Nephron (organoid): ENCODE data around the gene OGFR.

Source experiments
- H3K27ac Mint-ChIP-seq, 3 experiments: 2 replicates each; pipeline ENCODE4 v1.8.0; 2020; ENCODE audit warnings: mixed read lengths in 3 of 3, mild to moderate bottlenecking in 2 of 3, moderate library complexity in 1 of 3
- H3K27me3 Mint-ChIP-seq: 2 replicates; pipeline ENCODE4 v1.8.0; 2021; ENCODE audit warnings: low read depth, mild to moderate bottlenecking, moderate library complexity, mixed read lengths
- H3K36me3 Mint-ChIP-seq: 2 replicates; pipeline ENCODE4 v1.8.0; 2020; ENCODE audit warnings: low read depth, mixed read lengths
- H3K4me1 Mint-ChIP-seq: 2 replicates; pipeline ENCODE4 v1.8.0; 2020; ENCODE audit warnings: mixed read lengths
- H3K4me3 Mint-ChIP-seq, 3 experiments: 2 replicates each; pipeline ENCODE4 v1.8.0; 2020; ENCODE audit warnings: mild to moderate bottlenecking in 3 of 3, mixed read lengths in 3 of 3, moderate library complexity in 2 of 3
- H3K9me3 Mint-ChIP-seq: 2 replicates; pipeline ENCODE4 v1.8.0; 2020; ENCODE audit warnings: mixed read lengths
- TF ChIP-seq, protein P1 (sequence below), 3 experiments: fragments of 200-600 bp; sonication (generic); IDR thresholded peaks; one replicate each; pipeline ENCODE4 v1.5.0; 2021; ENCODE audit warnings: antibody characterized with exemption in 3 of 3; ENCODE audit not compliant: unreplicated experiment in 3 of 3

OGFR gene

DNA sequence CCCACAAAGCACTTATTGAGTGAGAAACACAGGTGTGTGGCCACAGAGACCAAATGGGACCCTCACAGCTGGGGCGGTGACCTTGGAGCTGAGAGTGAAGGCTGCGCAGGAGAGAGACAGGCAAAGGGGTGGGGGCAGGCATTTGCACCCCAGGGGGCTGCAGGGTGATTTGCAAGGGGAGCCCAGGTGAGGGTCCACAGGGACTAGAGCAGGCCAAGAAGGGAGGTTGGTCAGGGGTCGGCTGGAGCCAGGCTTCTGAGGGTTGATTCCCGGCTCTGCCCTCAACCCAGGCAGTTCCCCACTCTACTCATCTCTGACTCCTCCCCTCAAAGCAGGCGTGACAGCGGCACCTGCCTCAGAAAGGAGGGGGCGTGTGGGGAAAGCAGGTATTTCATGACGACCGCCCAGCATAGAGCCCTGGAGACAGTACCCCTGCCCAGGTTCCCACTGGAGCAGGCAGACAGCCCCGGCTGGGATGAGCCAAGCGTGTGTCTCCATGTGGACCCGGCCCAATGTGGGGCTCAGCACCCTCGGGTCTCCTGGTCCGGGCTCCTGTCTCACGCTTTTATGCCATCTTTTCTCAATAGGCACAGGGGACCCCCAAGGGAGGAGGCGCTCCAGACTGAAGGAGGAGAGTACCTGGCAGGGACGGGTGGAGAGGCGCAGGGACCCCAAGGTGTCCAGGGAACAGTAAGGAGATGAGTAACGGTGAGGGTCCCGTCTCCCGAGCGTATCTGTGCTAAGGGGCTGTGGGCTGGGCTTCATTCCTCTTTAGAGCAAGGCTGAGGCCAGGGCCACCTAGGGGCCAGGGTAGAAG is 11.5 kb upstream of the OGFR start:
- Mint-ChIP-seq H3K4me3 (peak overlapping the region; percentile 52 to 59 (median 52)), H3K4me1 (peaks cover 13% of the 10 kb centered on the region), H3K9me3 (no peaks in the 10 kb centered on the region), H3K36me3 (peaks cover 4% of the 10 kb centered on the region), H3K27me3 (peaks cover 21% of the 10 kb centered on the region), H3K27ac (peak overlapping the region in 1 of 3 experiments; percentile 65)
- TF ChIP-seq, protein P1, sequence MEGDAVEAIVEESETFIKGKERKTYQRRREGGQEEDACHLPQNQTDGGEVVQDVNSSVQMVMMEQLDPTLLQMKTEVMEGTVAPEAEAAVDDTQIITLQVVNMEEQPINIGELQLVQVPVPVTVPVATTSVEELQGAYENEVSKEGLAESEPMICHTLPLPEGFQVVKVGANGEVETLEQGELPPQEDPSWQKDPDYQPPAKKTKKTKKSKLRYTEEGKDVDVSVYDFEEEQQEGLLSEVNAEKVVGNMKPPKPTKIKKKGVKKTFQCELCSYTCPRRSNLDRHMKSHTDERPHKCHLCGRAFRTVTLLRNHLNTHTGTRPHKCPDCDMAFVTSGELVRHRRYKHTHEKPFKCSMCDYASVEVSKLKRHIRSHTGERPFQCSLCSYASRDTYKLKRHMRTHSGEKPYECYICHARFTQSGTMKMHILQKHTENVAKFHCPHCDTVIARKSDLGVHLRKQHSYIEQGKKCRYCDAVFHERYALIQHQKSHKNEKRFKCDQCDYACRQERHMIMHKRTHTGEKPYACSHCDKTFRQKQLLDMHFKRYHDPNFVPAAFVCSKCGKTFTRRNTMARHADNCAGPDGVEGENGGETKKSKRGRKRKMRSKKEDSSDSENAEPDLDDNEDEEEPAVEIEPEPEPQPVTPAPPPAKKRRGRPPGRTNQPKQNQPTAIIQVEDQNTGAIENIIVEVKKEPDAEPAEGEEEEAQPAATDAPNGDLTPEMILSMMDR (IDR thresholded peaks at IDR 0.05; ENCODE audit: unreplicated experiment in 3 of 3): no peak

DNA sequence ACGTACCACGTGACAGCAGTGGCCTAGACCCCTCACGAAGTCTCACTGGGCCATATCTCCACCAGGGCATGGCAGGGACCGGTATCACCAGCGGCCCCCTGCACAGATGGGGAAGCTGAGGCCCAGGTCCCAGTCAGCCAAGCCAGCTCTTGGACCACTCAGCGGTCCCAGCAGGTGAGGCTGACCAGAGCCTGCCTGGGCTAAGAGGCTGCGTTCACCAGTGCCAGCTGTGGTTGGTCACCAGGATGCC is 11.0 kb upstream of the OGFR start:
- TF ChIP-seq, protein P1 (IDR thresholded peaks at IDR 0.05; ENCODE audit: unreplicated experiment in 3 of 3): no peak
- Mint-ChIP-seq H3K36me3 (peaks cover 10% of the 10 kb centered on the region), H3K4me1 (peaks cover 19% of the 10 kb centered on the region), H3K27ac (no peak overlapping the region), H3K4me3 (peak overlapping the region; percentile 45 to 51 (median 49)), H3K9me3 (no peaks in the 10 kb centered on the region), H3K27me3 (peaks cover 17% of the 10 kb centered on the region)

DNA sequence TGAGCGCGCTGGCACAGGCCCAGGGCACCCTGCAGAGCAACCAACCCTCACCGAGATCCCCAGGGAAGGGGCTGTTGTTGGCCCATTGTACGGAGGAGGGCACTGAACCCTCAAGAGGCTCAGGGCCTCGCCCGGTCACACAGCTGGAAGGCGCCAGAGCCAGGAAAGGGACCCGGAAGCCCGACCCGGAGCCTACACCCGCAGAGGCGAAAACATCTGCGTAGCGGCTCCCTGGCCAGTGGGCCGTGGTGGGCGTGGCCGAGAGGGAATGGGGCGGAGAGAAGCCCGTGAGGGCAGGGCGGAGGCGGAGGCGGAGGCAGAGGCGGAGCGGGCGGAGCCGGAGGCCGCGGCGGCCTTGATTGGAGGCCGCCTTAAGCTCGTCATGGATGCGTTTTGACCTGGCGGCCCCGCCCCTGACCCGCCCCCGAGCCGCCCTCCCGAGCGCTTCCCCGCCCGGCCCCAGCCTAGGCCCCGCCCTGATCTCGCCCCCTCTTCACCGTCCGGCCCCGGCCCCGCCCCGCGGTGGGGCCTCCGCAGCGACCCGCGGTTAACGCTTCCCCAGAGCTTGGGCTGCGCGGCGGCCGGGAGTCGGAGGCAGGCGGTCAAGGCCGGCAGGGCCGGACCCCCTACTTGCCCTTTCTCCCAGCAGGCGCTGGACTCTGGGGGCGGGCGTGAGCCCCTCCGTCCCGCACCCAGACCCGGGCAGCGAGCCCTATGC is 10.5 kb upstream of the OGFR start:
- H3K4me1 Mint-ChIP-seq: peaks cover 20% of the 10 kb centered on the region
- peaks cover 17% of the 10 kb centered on the region for H3K27me3 Mint-ChIP-seq
- H3K27ac Mint-ChIP-seq: no peak overlapping the region
- H3K9me3 Mint-ChIP-seq: no peaks in the 10 kb centered on the region
- peak overlapping the region; percentile 84 to 91 (median 86) for H3K4me3 Mint-ChIP-seq
- TF ChIP-seq, protein P1 (IDR thresholded peaks at IDR 0.05; ENCODE audit: unreplicated experiment in 3 of 3): no peak
- H3K36me3 Mint-ChIP-seq: peaks cover 15% of the 10 kb centered on the region

DNA sequence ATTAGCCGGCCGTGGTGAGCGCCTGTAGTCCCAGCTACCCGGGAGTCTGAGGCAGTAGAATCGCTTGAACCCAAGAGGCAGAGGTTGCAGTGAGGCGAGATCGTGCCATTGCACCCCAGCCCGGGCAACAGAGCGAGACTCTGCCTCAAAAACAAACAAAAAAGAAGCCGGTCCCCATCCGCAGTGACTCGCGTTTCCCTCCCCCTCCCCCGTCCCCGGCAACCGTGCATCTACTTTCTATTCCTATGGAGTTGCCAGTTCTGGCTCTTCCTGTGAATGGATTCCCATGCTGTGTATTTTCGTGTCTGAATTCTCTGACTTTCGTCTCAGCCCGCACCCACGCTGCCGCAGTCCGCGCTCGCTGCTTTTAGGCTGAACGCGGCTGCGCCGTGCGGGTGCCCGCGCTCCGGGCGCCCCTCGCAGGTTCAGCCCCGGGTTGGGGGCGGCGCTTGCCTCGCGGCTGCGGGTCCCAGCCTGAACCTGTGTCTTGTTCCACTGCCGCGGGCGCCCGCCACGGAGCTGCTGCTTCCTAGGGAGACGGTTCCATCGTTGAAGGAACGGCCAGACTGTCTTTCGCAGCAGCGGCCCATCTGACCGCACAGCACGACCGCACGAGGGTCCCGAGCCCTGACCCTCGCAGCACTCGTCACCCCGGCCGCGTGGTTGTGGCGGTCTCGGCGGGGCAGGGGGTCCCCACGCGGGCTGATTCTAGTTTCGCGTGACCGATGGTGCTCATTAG is 9.4 kb upstream of the OGFR start:
- TF ChIP-seq, protein P1 (IDR thresholded peaks at IDR 0.05; ENCODE audit: unreplicated experiment in 3 of 3): no peak
- H3K27ac Mint-ChIP-seq: peak overlapping the region in 2 of 3 experiments; percentile 41 to 74
- H3K27me3 Mint-ChIP-seq: peaks cover 17% of the 10 kb centered on the region
- no peaks in the 10 kb centered on the region for H3K9me3 Mint-ChIP-seq
- peaks cover 23% of the 10 kb centered on the region for H3K36me3 Mint-ChIP-seq
- H3K4me3 Mint-ChIP-seq: peak overlapping the region; percentile 84 to 91 (median 86)
- H3K4me1 Mint-ChIP-seq: peaks cover 24% of the 10 kb centered on the region

GRCh38 chr20:62796699-62797491 is 7.7 kb upstream of the OGFR start:
- H3K4me1 Mint-ChIP-seq: peaks cover 19% of the 10 kb centered on the region
- H3K9me3 Mint-ChIP-seq: no peaks in the 10 kb centered on the region
- TF ChIP-seq, protein P1 (IDR thresholded peaks at IDR 0.05; ENCODE audit: unreplicated experiment in 3 of 3): no peak
- H3K36me3 Mint-ChIP-seq: peaks cover 32% of the 10 kb centered on the region
- H3K4me3 Mint-ChIP-seq: peak overlapping the region; percentile 85 to 87 (median 86)
- H3K27ac Mint-ChIP-seq: no peak overlapping the region
- peaks cover 7% of the 10 kb centered on the region for H3K27me3 Mint-ChIP-seq
